ENCODE data around the gene SORCS2.
"Not testable (repeated sequence)": the region's sequence is repeated elsewhere in the genome, so short reads cannot be mapped to it uniquely, and the experiment has no call there.

SORCS2 gene

DNA sequence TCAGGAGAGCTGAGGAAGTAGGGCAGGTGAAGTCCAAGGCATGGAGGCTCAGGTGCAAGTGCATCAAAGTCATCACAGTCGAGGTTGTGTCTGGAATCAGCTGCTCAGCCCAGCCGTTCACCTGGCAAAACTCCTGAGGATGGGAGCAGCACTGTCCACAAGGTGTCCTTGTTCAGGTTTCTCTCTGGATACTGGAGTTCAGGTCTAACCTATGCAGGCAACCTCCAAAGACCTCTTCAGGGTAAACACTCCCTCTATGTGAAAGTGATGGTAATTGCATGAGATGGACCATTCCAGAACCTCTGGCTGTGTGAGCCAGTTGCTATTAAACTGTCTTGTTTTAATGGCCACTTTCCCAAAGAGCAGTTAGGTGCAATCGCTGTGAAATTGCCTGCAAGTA, 362.6 kb downstream of the SORCS2 start:
- no peak for DNase-seq (ENCODE audit: low spot score)

DNA sequence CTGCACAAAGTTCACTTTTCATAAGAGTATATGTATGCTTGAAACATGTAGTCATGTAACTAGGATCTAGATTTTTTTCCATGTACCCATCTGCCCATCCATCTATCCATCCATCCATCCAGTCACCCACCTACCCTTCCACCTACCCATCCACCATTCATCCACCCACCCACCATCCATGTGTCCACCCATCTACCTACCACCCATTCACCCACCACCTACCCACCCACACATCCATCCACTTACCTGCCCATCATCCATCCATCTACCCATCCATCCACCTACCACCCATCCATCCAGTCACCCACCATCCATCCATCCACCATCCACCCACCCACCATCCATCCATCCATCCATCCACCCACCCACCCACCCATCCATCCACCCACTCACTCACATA, 364.2 kb downstream of the SORCS2 start:
- no peak for DNase-seq (ENCODE audit: low spot score)

GRCh38 chr4:7557456-7557855, 365.1 kb downstream of the SORCS2 start:
- DNase-seq (ENCODE audit: low spot score): no peak

- no peak for DNase-seq (ENCODE audit: low spot score)
These were observed 366.1 kb downstream of the SORCS2 start for GRCh38 chr4:7558436-7558835.

DNA sequence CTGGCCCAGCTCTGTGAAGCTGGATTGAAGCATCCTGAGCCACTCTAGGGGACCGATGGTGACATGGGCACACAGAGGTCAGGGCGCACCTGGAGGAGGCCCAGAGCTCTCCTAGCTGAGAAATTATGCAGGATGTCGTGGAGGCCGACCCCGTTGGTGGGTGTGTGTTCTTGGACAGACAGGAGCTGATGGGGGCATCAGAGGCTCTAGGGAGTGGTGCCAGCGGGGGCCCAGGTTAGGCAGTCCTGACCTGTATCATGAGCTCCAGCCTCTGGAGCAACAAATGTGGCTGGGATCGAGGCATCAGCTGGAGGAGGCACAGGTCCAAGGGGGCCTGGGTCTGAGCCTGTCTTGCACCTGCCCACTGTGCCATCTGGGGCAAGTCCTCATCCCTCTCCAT, 367.0 kb downstream of the SORCS2 start:
- no peak for DNase-seq (ENCODE audit: low spot score)

DNA sequence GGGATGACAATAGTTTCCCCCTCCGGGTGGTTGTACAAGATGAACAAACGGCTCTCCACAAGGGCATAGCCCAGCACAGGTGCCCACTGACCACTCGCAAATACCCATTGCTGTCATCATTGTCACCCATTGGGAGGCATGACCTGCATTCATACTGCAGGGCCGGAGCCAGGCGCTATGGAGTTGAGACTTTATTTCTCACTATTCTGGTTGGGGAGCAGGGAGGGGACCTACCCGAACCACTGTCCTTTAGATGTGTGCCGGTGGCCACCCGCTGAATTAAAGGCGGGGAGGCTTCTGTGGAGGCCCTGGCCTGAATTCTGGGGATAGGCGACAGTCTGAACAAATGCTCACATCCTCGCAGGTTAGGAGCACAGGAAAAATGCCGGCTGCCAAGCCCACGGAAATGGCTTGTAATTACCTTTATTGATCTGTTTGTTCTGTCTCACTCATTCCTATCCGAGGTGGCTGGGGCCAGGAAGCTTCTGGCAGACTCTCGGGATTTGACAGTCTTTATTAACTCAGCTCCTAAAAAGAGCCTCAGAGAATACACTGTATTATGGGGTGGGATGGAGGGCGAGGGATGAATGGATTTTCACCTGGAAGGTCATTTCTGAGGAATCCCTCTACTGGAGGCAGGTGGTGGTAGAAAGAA, 367.5 kb downstream of the SORCS2 start:
- DNase-seq (ENCODE audit: low spot score): no peak

- DNase-seq (ENCODE audit: low spot score): no peak
These were observed 369.2 kb downstream of the SORCS2 start for GRCh38 chr4:7561557-7561956.

DNA sequence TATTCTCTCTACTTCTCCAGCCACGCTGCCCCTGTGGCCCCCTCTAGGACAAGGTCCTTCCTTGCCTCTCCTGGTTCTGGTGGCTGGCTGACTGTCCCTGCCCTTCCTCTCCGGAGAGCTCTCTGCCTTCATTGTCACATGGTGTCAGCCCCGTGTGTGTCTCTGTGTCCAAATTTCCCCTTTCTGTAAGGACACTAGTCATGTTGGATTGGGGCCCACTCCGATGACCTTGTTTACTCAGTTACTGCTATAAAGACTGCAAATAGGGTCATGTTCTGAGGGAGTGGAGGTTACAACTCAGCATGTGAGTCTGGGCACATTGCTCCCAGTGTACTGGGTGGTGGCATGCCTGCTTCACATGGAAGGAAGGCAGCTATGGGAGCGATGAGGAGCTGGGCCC, 371.9 kb downstream of the SORCS2 start:
- no peak for DNase-seq (ENCODE audit: low spot score)

- DNase-seq (ENCODE audit: low spot score): no peak
These were observed 373.1 kb downstream of the SORCS2 start for GRCh38 chr4:7565483-7565882.

DNA sequence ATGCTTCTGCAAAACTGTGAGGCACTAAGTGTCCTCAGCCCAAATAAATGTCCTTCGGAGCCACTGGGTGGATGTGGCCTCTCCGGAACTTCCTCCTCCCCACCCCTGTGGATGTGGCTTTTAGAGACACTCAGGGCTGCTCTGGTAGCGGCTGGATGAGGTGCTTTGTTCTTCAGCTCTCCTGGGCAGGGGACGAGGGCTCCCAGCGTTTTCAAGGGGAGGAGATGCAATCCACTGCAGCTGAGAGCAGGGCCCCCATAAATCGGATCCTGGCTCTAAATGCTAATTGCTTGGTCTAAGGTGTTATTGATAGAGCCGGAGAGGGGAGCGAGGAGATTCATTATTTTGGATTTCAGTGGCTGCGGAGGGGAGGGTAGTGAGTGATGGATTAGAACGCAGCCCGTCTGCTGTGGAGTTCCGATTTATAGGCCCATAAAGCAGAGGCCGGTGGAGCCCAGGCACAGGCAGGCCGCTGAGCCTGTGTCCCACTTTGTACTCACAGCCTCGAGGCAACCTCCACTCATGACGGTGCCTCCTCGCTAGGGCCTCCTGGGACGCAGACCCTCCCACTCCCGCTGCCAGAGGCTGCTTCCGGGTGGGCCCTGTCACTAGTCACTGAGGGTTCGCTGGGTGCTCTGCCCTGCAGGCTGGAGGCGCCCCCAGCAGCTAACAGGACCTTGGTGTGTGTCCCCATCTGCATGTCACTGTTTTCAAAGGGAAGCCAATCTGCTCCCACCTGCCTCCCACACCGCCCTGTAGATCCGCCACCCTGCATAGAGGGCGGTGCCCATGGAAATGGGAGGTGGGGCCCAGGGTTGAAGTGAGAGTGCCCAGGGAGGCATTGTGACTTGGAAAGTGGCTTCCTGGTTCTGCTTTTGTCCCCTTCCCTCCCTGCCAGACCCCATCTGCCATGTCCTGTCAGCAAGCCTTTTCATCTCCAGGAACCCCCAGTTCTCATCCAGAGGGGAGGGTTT, 377.8 kb downstream of the SORCS2 start:
- no peak for DNase-seq (ENCODE audit: low spot score)

GRCh38 chr4:7571001-7571400, 378.7 kb downstream of the SORCS2 start:
- DNase-seq (ENCODE audit: low spot score): no peak

DNA sequence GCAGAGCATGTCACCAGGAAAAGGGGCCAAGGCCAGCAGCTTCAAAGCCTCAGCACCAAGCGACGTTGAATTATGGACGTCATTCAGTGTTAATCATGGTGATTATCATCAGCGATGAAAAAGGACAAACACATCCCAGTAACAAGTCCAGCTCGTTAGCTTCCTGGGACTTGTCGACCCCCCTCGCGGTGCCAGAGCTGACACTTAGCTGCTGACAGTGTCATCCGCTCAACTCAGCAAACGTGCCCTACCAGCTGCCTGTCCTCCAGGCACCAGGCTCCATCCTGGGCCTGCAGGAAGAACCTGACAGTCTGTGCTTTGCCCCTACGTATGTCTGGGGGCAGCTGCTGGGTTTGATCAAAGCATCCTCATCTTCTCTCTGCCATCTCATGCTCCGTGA, 379.4 kb downstream of the SORCS2 start:
- DNase-seq (ENCODE audit: low spot score): no peak

DNA sequence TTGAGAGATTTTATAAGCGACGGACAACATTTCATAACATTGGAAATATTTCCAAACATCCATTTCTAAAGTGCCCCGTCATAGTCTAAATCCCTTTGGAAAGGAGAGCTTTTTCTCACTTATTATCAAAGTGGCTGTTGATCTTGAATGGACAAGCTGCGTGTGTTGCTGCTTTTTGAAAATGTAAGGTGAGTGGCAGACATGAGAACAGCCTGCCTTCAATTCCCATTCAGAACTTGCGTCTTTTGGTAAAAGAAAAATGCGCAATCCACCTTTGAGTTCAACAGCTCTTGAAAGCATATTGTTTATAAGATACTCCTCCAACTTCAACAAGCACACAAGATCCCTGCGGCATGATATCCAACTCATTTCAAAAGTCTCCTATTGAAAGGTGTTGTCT, 380.6 kb downstream of the SORCS2 start:
- no peak for DNase-seq (ENCODE audit: low spot score)

DNA sequence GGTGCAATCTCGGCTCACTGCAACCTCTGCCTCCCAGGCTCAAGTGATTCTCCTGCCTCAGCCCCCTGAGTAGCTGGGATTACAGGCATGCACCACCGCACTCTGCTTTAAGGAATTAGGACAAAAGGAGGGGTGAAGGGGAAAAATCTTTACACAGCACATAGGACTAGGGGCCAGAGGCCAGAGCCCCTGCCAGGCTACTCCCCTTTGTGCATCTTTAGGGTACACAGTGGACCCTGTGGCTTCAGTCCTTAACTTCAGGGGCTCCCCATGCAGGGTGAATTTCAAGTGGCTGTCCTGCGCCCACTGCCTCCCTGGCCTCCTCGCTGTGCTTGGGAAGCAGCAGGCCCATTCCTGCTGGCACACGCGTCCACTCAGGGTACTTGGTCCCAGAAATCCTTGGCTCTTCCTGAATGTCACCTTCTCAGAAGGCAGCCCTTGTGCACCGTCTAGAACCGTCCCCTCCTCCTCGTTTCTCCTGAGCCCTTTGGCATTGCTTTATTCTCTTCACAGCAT, 381.3 kb downstream of the SORCS2 start:
- no peak for DNase-seq (ENCODE audit: low spot score)

- no peak for DNase-seq (ENCODE audit: low spot score)
These were observed 382.1 kb downstream of the SORCS2 start for GRCh38 chr4:7574287-7575014.

- no peak for DNase-seq (ENCODE audit: low spot score)
These were observed 383.1 kb downstream of the SORCS2 start for GRCh38 chr4:7575426-7575825.

- DNase-seq (ENCODE audit: low spot score): not testable (repeated sequence)
These were observed 385.2 kb downstream of the SORCS2 start for GRCh38 chr4:7577361-7578039.

DNA sequence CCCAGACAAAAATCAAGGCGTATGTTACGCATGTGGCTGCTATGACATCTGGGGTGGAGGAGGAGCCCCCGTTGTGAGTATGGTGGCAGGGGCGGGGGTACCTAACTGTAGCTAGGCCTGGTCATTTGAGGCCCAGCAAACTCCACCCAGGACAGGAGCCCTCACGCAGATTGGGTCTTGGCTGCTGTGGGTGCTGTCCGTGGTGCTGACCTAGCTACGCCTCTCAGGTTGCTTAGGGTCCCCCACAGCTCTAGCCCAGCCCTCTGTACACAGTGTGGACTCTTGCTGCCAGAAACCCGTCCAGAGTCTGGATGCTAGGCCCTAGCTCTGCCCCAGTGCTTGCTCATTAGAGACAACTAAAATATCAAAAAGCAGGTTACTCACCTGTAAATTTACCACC, 389.1 kb downstream of the SORCS2 start:
- DNase-seq (ENCODE audit: low spot score): peak; percentile 92

DNA sequence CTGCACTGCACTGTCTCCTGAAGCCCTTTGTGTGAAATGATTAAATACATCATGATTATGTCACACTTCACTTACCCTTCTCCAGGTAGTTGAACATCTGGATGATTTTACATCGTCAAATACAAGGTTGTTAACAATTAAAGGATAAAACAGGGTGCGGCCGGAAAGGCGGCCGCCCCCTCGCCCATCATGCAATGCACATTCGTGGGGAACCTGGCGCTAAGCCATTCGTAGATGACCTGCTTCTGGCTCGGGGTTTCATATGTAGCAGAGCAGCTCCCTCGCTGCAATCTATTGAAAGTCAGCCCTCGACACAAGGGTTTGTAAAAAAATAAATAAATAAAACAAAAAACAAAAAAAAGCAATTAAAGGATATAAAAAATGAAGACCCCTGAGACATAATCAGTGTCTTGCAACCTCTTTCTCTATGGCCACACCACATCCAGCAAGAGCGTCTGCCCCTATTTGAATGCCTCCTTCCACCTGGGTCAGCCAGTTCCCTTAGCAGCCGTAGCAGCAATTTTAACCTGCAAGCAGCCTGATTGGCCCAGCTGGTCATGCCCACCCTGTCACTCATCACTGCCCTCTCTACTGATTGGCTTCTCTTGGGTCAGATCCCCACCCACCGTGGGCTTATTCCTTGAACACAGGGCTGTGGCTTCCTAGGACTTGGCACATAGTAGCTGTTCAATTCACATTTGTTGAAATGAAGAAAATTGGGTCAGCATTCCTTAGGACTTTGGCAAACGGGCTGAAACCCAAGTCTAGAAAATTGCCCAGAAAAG, 390.2 kb downstream of the SORCS2 start:
- DNase-seq (ENCODE audit: low spot score): peak; percentile 48

DNA sequence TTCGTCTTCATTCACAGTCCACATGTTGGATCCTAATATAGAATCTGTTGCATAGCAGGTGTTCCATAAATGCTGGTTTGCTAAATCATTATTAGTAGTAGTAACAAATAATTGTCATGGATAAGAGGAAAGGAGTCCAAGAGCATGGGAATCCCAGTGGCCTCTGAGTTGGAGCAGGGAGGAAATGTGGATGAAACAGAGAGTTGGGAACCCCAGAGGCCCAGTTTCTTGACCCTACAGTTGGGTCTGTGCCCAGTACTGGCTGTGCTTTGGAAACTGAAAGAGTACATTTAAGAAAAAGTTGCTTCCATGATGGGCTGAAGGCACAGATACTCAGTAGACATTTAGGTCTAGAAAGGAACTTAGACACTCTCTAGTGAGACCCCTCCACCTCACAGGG, 391.8 kb downstream of the SORCS2 start:
- DNase-seq (ENCODE audit: low spot score): no peak

DNA sequence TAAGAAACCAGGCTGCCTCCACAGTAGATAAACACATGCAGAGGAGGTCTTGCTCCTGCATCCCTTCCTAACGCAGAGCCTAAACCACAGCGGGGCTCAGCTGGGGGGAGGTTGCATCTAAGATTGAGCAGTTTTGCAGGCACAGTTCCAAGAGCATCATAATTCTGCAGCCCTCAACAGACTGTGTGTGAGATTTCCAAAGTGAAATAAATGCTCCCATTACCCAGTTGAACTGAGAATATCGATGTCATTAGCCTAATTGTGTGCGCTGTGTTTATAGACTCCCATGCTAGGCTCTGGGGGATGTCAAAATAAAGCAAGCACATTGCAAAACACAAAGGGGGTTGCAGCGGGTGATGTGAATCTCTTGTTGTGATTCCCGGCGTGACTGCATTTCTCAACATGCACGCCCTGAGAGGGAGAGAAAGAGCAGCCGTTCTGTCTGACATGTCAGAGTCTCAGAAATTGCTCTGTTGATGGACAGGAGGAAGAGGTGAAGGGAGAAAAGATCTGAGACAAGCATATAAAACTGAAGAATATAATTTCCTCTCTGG, 392.3 kb downstream of the SORCS2 start:
- DNase-seq (ENCODE audit: low spot score): no peak
